ENCODE results near the gene KRTAP3-2. TPM values are rescaled to one million over a fixed set of nuclear protein-coding genes. Genes with fewer than 3 reads are reported as not detected.

Gene KRTAP3-2
- total RNA-seq, 2 experiments from 2014 or later = not detected

- POLR2A ChIA-PET = no interaction called here
- intact Hi-C loops (cut with micrococcal nuclease) = no loop called here
- no peak for DNase-seq
- H3K27me3 Mint-ChIP-seq = peaks cover 24% of the 10 kb centered on the region
- no peaks in the 10 kb centered on the region for H3K36me3 Mint-ChIP-seq (ENCODE audit: low read depth)
- H3K4me1 Mint-ChIP-seq (ENCODE audit: low read depth) = no peaks in the 10 kb centered on the region
- no peak for ATAC-seq
- H3K27ac Mint-ChIP-seq = no peak overlapping the region
- CTCF ChIA-PET = no interaction called here
- TF ChIP-seq CTCF (IDR thresholded peaks at IDR 0.05) = no peak
- no peak overlapping the region for H3K4me3 Mint-ChIP-seq
- H3K9me3 Mint-ChIP-seq = no peaks in the 10 kb centered on the region
These were observed 6.6 kb downstream of the KRTAP3-2 start for GRCh38 chr17:40993084-40993483.

GRCh38 chr17:40992666-40993065 is 7.0 kb downstream of the KRTAP3-2 start:
- no peak for DNase-seq
- POLR2A ChIA-PET = no interaction called here
- intact Hi-C loops (cut with micrococcal nuclease) = no loop called here

GRCh38 chr17:40986920-40987319 is 12.8 kb downstream of the KRTAP3-2 start:
- DNase-seq = no peak
- peaks cover 17% of the 10 kb centered on the region for H3K27me3 Mint-ChIP-seq
- ATAC-seq = no peak
- ChIA-PET CTCF (no interaction called here), POLR2A (no interaction called here)
- no peak for TF ChIP-seq CTCF (IDR thresholded peaks at IDR 0.05)
- no peak overlapping the region for H3K4me3 Mint-ChIP-seq
- no peak overlapping the region for H3K27ac Mint-ChIP-seq
- no peaks in the 10 kb centered on the region for H3K36me3 Mint-ChIP-seq (ENCODE audit: low read depth)
- no peaks in the 10 kb centered on the region for H3K4me1 Mint-ChIP-seq (ENCODE audit: low read depth)
- intact Hi-C loops (cut with micrococcal nuclease) = no loop called here
- H3K9me3 Mint-ChIP-seq = no peaks in the 10 kb centered on the region

More at GRCh38 chr17:40992666-40993065, 7.0 kb downstream of the KRTAP3-2 start:
- peaks cover 24% of the 10 kb centered on the region for H3K27me3 Mint-ChIP-seq
- no peak overlapping the region for H3K4me3 Mint-ChIP-seq
- H3K4me1 Mint-ChIP-seq (ENCODE audit: low read depth) = no peaks in the 10 kb centered on the region
- no peak for TF ChIP-seq CTCF (IDR thresholded peaks at IDR 0.05)
- no peaks in the 10 kb centered on the region for H3K36me3 Mint-ChIP-seq (ENCODE audit: low read depth)
- CTCF ChIA-PET = no interaction called here
- no peak overlapping the region for H3K27ac Mint-ChIP-seq
- no peak for ATAC-seq
- H3K9me3 Mint-ChIP-seq = no peaks in the 10 kb centered on the region

- ATAC-seq (no peak), DNase-seq (no peak)
- H3K4me3 Mint-ChIP-seq = no peak within 1 kb of the TSS
- H3K9me3 Mint-ChIP-seq = no peaks in the 10 kb centered on the region
- intact Hi-C loops (cut with micrococcal nuclease) = no loop called here
- H3K27me3 Mint-ChIP-seq = peaks cover 19% of the 10 kb centered on the region
- ChIA-PET POLR2A (no interaction called here), CTCF (no interaction called here)
- H3K4me1 Mint-ChIP-seq (ENCODE audit: low read depth) = no peaks in the 10 kb centered on the region
- TF ChIP-seq CTCF (IDR thresholded peaks at IDR 0.05) = no peak
- no peak within 1 kb of the TSS for H3K27ac Mint-ChIP-seq
- H3K36me3 Mint-ChIP-seq (ENCODE audit: low read depth) = no peaks in the 10 kb centered on the region
These were observed 15.5 kb downstream of the KRTAP3-2 start, which contains the start of gene KRT40 for GRCh38 chr17:40984226-40984625. TSS of gene KRT40 (minus strand) at chr17:40984326. CDS start at chr17:40984273, 53 bp downstream.

GRCh38 chr17:40981115-40981514 is 18.6 kb downstream of the KRTAP3-2 start:
- H3K9me3 Mint-ChIP-seq = no peaks in the 10 kb centered on the region
- no peaks in the 10 kb centered on the region for H3K36me3 Mint-ChIP-seq (ENCODE audit: low read depth)
- ATAC-seq (no peak), DNase-seq (no peak)
- ChIA-PET CTCF (no interaction called here), POLR2A (no interaction called here)
- peaks cover 15% of the 10 kb centered on the region for H3K27me3 Mint-ChIP-seq
- no peaks in the 10 kb centered on the region for H3K4me1 Mint-ChIP-seq (ENCODE audit: low read depth)
- TF ChIP-seq CTCF (IDR thresholded peaks at IDR 0.05) = no peak
- no peak overlapping the region for H3K4me3 Mint-ChIP-seq
- intact Hi-C loops (cut with micrococcal nuclease) = no loop called here
- no peak overlapping the region for H3K27ac Mint-ChIP-seq

Data from activated CD8-positive, alpha-beta T cell treated with anti-CD3 and anti-CD28 coated beads for 36 hours (primary cell).